Aorta (tissue), 5 donors: ENCODE results near the gene ERBB4. TPM values are rescaled to one million over a fixed set of nuclear protein-coding genes. Genes with fewer than 3 reads are reported as not detected.

Experiments used
- ATAC-seq: fragments of 200-7000 bp; cut with Tn5 transposase; one replicate; pipeline ENCODE4 v1.9.1; 2022; ENCODE audit warnings: moderate library complexity; ENCODE audit not compliant: low FRiP score
- DNase-seq, 2 donors: peaks; one replicate each; pipeline ENCODE4 v3.0.0-alpha.2; 2020
- H3K27ac ChIP-seq, 2 donors: one replicate each; pipeline ENCODE4 v1.5.1; 2013; ENCODE audit warnings: low read length in 2 of 2, mild to moderate bottlenecking in 2 of 2, moderate library complexity in 2 of 2, control low read depth in 1 of 2, inconsistent platforms in 1 of 2, low read depth in 1 of 2
- H3K27me3 ChIP-seq, 2 donors: one replicate each; pipeline ENCODE4 v1.6.1; 2013; ENCODE audit warnings: control low read depth in 1 of 2, low read length in 1 of 2, mild to moderate bottlenecking in 1 of 2, moderate library complexity in 1 of 2; ENCODE audit not compliant: insufficient read depth in 2 of 2, control insufficient read depth in 1 of 2
- H3K36me3 ChIP-seq, 2 donors: one replicate each; pipeline ENCODE4 v1.6.1; 2013; ENCODE audit warnings: control low read depth in 1 of 2, low read length in 1 of 2, mild to moderate bottlenecking in 1 of 2; ENCODE audit not compliant: insufficient read depth in 2 of 2, control insufficient read depth in 1 of 2
- H3K4me1 ChIP-seq, 2 donors: one replicate each; pipeline ENCODE4 v1.6.1; 2013; ENCODE audit warnings: low read length in 2 of 2, control low read depth in 1 of 2, mild to moderate bottlenecking in 1 of 2, moderate library complexity in 1 of 2; ENCODE audit not compliant: insufficient read depth in 2 of 2, control insufficient read depth in 1 of 2
- H3K4me3 ChIP-seq, 2 donors: one replicate each; pipeline ENCODE4 v1.5.1; 2013; ENCODE audit warnings: low read length in 2 of 2, control low read depth in 1 of 2, mild to moderate bottlenecking in 1 of 2
- H3K9me3 ChIP-seq: one replicate; pipeline ENCODE4 v1.6.1; 2013; ENCODE audit warnings: mild to moderate bottlenecking, low read length; ENCODE audit not compliant: control insufficient read depth
- WGBS, 2 donors: extraction: QIAGEN DNeasy Blood & Tissue Kit; methylation state at CpG; one replicate each; pipeline ENCODE4 v1.1.7; 2013; 5-methylcytosine and 5-hydroxymethylcytosine counted together
- intact Hi-C, 2 donors: fragments of 100-400 bp; cut with DNase I; formaldehyde crosslinking; loops; one replicate each; pipeline versions ENCODE4 v1.14.2 to v1.15.0; 2022
- polyA plus RNA-seq, 2 donors: library from polyadenylated mRNA; stranded (reverse); fragments of 200-250 nt; gene quantifications; one replicate each; pipeline ENCODE4 v1.2.3, GENCODE V29; 2013
- total RNA-seq, 2 donors: library from RNA; stranded (reverse); fragmentation: NEBNext Ultra II Directional; extraction: Animal tissue kit (Norgen Biotek cat#: 25700); gene quantifications; one replicate each; pipeline ENCODE4 v1.2.1, GENCODE V29; 2021
- donor health status: healthy with polysubstance abuse.
- donor health status: Bipolar disorder and iron deficiency.
- donor health status: DM: no; HTN: no; CAD: no.
- donor health status: DM: no; HTN: no; CAD: no.
- donor health status: DM: yes; HTN: yes; CAD: no.

ERBB4 gene
- total and polyA plus RNA-seq, 4 donors: 1.3 to 42.0 (median 15.0) TPM

GRCh38 chr2:211416373-211416772 lies 1122.2 kb downstream of the ERBB4 start:
- no peak overlapping the region for H3K4me3 ChIP-seq
- ATAC-seq: no peak
- no peak overlapping the region for H3K27ac ChIP-seq
- no peaks in the 10 kb centered on the region for H3K36me3 ChIP-seq
- no peaks in the 10 kb centered on the region for H3K9me3 ChIP-seq
- intact Hi-C loops: no loop called here
- no peak for DNase-seq
- 94 to 97% methylated on average over 2 of the region's 2 CpGs for WGBS, 2 donors
- no peaks in the 10 kb centered on the region for H3K4me1 ChIP-seq
- H3K27me3 ChIP-seq: no peaks in the 10 kb centered on the region

DNA sequence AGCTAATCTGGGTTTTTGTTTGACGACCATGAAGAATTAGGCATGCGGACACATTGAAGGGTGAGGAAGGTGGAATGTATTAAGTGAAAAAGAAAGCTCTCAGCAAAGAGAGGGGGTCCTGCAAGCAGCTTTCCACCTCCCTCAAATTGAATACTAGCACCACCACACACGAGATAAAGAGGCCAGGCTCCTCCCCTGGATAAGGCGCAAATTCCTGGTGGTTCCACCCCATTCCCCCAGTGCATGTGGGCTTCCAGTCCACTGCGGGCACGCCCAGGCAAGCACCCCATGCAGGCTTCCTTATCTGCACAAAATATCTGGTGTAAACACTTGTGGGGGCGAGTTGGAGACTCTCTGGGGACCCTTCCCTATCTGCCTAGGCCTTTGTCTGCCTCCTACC lies 1124.9 kb downstream of the ERBB4 start:
- Histone ChIP-seq H3K36me3 (no peaks in the 10 kb centered on the region), H3K4me1 (peaks cover 0 to 2% of the 10 kb centered on the region in 2 donors), H3K4me3 (no peak overlapping the region), H3K27ac (no peak overlapping the region), H3K9me3 (no peaks in the 10 kb centered on the region), H3K27me3 (no peaks in the 10 kb centered on the region)
- DNase-seq (no peak), ATAC-seq (no peak)
- intact Hi-C loops: no loop called here
- 94 to 96% methylated on average over 7 of the region's 7 CpGs for WGBS, 2 donors

- peaks cover 0 to 6% of the 10 kb centered on the region in 2 donors for H3K4me1 ChIP-seq
- DNase-seq (no peak), ATAC-seq (no peak)
- no peaks in the 10 kb centered on the region for H3K27me3 ChIP-seq
- intact Hi-C loops: no loop called here
- H3K9me3 ChIP-seq: no peaks in the 10 kb centered on the region
- 3 to 4% methylated on average over 4 of the region's 4 CpGs for WGBS, 2 donors
- no peak overlapping the region for H3K27ac ChIP-seq
- no peaks in the 10 kb centered on the region for H3K36me3 ChIP-seq
- H3K4me3 ChIP-seq: no peak overlapping the region
Measured at GRCh38 chr2:211408483-211408891, 1130.1 kb downstream of the ERBB4 start.

- DNase-seq (no peak), ATAC-seq (no peak)
- Histone ChIP-seq H3K9me3 (no peaks in the 10 kb centered on the region), H3K36me3 (no peaks in the 10 kb centered on the region), H3K4me3 (no peak overlapping the region), H3K27ac (no peak overlapping the region), H3K4me1 (peaks cover 0 to 6% of the 10 kb centered on the region in 2 donors), H3K27me3 (no peaks in the 10 kb centered on the region)
- intact Hi-C loops: no loop called here
- 86 to 92% methylated on average over 3 of the region's 3 CpGs for WGBS, 2 donors
Measured at GRCh38 chr2:211407076-211407475, 1131.5 kb downstream of the ERBB4 start.

DNA sequence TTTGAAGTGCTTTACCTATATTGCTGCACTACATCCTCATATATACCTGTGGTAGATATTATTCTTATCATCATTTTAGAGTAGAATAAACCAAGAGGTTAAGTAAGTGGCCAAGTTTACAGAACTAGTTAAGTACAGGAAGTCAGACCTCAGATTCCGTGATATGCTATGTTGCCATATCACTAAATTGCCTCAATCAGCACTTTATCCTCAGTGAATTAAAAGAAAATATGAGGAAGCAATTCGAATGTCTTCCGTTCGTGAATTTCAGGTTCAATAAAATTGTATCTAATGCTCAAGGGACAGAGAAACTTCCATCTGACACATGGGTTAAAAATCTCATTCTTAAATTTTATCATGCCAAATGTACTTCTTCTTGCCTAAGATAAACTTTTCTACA lies 1133.6 kb downstream of the ERBB4 start:
- Histone ChIP-seq H3K9me3 (no peaks in the 10 kb centered on the region), H3K27ac (no peak overlapping the region), H3K4me1 (peaks cover 0 to 6% of the 10 kb centered on the region in 2 donors), H3K4me3 (no peak overlapping the region), H3K27me3 (no peaks in the 10 kb centered on the region), H3K36me3 (no peaks in the 10 kb centered on the region)
- intact Hi-C loops: no loop called here
- 94 to 95% methylated on average over 4 of the region's 4 CpGs for WGBS, 2 donors
- ATAC-seq (no peak), DNase-seq (no peak)

DNA sequence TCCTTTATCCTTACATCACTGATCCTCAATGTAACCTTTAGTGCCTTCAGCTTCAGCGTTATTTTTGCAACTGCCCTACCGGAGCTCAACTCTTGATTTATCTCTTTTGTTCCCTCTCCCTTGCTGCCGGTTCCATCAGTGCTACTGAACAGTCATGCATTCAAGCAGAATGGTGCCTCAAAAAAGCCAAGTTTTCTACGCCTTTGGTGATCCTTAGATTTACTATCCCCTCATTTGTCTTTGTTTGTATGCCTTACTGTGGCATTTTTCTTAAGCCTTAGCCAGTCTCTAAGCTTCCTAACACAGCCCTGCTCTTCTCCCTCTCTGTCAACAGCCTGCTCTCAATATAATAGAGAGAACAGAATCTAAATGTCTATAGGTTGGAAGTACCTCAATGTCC lies 1134.5 kb downstream of the ERBB4 start:
- 63 to 69% methylated on average over 4 of the region's 4 CpGs for WGBS, 2 donors
- H3K9me3 ChIP-seq: no peaks in the 10 kb centered on the region
- DNase-seq (no peak), ATAC-seq (no peak)
- H3K4me3 ChIP-seq: no peak overlapping the region
- peaks cover 0 to 3% of the 10 kb centered on the region in 2 donors for H3K4me1 ChIP-seq
- H3K27me3 ChIP-seq: no peaks in the 10 kb centered on the region
- H3K36me3 ChIP-seq: no peaks in the 10 kb centered on the region
- intact Hi-C loops: no loop called here
- no peak overlapping the region for H3K27ac ChIP-seq

DNA sequence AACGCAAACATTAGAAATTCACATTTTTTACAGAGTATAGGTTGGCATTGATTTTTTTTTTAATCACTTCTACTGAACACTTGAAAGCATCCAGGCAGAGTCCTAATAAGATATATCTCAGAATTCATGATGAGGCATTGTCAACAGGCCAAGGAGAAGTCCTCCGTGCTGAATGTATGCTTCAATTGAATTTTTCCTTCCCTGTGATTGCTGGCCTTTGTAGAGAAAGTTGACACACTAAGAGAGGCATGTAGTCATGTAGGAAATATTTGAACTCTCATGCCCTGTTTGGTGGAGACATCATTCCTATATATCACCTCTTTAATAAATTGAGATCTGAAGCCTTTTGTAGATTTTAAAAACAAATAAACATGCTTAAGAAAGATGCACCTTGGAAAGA lies 1137.3 kb downstream of the ERBB4 start:
- DNase-seq (no peak), ATAC-seq (no peak)
- H3K9me3 ChIP-seq: no peaks in the 10 kb centered on the region
- intact Hi-C loops: no loop called here
- WGBS, 2 donors: 84 to 90% methylated on average over 2 of the region's 2 CpGs
- H3K36me3 ChIP-seq: no peaks in the 10 kb centered on the region
- H3K27ac ChIP-seq: no peak overlapping the region
- no peak overlapping the region for H3K4me3 ChIP-seq
- H3K27me3 ChIP-seq: no peaks in the 10 kb centered on the region
- no peaks in the 10 kb centered on the region for H3K4me1 ChIP-seq

DNA sequence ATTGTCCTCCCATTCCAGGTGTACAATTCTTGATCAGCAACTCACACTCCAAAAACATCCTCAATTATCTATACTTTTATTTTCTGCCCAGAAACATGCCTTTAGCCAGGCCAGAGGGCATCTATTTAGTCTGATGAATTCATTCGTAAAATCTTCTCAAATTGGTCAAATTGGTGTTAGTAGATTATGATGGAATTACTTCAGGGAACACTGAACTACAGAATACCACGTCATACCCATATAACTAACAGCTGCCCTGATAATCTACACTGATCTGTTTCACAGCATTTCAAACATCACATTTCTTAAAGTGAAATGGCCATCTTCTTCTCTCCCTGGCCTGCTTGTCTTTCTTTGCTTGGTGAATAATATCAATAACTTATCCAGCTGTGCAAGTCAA lies 1140.8 kb downstream of the ERBB4 start:
- intact Hi-C loops: no loop called here
- Histone ChIP-seq H3K36me3 (no peaks in the 10 kb centered on the region), H3K9me3 (no peaks in the 10 kb centered on the region), H3K4me3 (no peak overlapping the region), H3K4me1 (no peaks in the 10 kb centered on the region), H3K27ac (no peak overlapping the region), H3K27me3 (no peaks in the 10 kb centered on the region)
- no peak for DNase-seq
- WGBS, 2 donors: 76 to 80% methylated on average over 2 of the region's 2 CpGs
- no peak for ATAC-seq

DNA sequence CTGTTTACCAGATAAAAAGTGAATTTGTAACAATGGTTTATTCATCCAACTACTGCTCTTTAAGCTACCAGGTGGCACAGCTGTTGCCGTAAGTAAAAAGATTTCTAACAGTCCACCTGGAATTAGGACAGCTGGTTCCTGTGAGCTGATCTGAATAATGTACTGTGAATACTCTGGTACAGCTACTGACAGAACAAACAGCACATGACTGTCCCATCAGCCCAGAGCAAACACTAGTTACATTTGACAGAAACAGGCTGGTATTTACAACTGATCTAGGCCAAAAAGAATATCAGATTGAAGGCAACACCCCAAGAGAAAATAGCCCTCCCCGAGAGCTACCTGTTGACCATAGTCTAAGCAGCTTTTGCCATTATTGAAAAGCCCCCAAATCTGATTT lies 1141.8 kb downstream of the ERBB4 start:
- Histone ChIP-seq H3K36me3 (no peaks in the 10 kb centered on the region), H3K27me3 (no peaks in the 10 kb centered on the region), H3K4me1 (no peaks in the 10 kb centered on the region), H3K27ac (no peak overlapping the region), H3K4me3 (no peak overlapping the region), H3K9me3 (no peaks in the 10 kb centered on the region)
- ATAC-seq: no peak
- WGBS, 2 donors: 81 to 88% methylated on average over 2 of the region's 2 CpGs
- DNase-seq: no peak
- intact Hi-C loops: no loop called here
